GM19099 (cell line): ENCODE data around the gene FAM193A.

ENCODE experiments used
- POLR2A ChIP-seq: IDR thresholded peaks from 3 replicates; pipeline ENCODE4 v1.6.1; 2011; ENCODE audit warnings: low read depth; ENCODE audit not compliant: insufficient read length; ENCODE audit errors: extremely low read depth

FAM193A gene

DNA sequence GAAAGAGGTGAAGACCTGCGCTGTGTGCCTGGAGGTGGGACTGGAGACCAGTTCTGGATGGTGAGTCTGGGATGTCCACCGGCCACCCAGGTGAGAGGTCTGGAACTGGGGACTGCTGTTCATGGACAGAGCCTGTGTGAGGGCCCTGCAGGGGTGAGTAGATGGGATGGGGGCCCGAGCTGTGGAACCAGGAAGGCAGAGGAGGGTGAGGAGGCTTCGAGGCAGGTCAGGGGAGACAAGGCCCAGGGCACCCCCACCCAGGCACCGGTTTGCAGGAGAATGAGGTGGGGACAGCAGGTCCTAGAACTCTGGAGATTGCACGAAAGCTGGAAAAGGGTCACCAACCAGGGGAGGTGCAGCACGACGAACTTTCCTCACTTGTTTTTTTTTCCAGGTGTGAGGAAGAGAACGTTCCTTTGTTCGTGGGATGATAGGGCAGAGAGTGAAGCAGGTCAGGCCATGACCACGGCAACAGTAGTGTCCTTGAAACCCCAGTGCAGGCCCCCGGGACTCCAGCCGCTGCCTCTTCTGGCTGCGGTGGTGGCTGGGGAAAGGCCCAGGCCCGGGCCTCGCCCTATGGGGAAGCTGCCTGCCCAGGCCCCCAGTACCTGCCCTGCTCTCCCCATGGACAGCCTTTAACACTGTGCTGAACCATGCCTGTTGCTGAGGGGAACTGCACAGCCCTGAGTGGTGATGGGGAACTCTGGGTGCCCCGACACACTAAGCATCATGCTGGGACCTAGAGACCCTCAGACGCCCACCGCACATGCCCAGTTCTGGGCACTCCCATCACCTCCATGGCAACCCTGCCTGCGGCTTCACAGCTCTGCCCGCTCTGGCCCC is 196.8 kb downstream of the FAM193A start:
- no peak for TF ChIP-seq POLR2A

DNA sequence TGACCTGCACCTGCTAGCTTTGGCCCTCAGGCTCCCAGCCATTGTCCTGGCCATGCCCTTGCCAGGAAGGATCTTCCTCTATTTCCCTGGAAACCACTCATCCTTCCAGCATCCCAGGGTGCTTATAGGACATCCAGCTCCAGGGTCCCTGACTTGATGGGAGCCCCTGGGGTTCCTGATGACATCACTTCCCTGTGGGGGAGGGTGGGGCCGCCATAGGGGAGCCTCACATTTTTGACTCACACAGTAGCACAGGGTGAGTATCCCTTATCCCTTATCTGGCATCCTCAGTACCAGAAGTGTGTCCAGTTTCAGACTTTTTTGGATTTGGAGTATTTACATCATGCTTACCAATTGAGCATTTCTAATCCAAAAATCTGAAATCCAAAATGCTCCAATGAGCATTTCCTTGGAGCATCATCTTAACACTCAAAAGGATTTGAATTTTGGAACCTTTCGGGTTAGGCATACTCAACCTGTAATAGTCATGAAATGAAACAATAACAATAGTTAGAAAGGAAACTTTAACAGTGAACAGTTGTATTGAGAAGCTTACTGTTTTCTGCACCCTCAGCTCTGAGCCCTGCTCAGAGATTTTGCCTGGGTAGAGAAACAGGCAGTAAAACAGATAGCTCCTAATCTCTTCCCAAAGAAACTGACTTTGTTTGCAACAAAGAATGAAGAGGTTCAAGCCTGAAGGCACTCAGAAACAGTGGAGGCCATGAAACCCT is 197.6 kb downstream of the FAM193A start:
- TF ChIP-seq POLR2A = no peak

DNA sequence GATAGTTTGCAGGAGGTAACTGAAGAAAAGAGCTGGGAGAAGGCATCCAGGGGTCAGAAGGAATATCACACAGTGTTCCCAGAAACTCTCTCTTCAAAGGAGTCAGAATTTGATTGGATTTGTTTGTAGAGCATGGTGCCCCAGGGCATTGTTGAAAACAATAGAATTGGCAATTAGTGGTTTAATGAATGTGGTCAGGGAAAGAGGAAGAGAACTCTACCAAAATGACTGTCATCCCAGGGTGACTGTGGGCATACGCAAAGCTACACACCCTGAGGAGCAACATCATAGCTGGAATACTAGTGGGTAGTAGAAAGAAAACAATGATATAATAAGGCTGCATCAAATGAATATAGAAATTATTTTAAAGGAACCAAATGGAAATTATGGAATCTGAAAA is 198.2 kb downstream of the FAM193A start:
- TF ChIP-seq POLR2A = no peak

DNA sequence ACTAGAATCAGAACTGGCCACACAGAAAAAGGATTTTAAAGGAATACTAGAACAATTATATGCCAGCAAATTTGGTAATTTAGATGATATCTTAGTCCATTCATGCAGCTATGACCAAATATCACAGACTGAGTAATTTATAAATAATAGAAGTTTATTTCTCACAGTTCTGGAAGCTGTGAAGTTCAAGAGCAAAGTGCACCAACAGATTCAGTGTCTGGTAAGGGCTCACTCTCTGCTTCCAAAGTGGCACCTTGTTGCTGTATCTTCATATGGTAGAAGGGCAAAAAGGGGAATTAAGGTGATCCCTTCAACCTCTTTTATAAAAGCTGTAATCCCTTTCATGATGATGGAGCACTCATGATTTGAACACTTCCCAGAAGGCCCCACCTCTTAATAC is 199.4 kb downstream of the FAM193A start:
- no peak for TF ChIP-seq POLR2A

DNA sequence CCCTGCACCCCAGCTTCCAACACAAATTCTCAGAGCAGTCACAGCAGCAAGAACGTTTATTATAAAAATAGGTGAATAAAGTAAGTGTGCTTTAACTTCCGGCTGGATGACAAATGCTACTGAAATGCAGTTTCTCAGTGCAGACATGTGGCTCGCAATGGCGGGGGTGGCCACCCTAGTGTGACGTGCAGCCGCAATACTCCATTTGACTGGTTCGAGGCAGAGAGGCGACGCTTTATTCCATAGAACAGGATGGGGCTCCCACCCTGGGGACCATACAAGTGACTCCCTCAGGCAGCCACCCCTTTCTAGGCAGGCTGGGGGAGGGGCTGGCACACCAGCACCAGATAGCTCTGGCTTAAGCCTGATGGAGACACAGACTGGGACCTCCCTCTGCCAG is 205.2 kb downstream of the FAM193A start:
- TF ChIP-seq POLR2A = no peak

DNA sequence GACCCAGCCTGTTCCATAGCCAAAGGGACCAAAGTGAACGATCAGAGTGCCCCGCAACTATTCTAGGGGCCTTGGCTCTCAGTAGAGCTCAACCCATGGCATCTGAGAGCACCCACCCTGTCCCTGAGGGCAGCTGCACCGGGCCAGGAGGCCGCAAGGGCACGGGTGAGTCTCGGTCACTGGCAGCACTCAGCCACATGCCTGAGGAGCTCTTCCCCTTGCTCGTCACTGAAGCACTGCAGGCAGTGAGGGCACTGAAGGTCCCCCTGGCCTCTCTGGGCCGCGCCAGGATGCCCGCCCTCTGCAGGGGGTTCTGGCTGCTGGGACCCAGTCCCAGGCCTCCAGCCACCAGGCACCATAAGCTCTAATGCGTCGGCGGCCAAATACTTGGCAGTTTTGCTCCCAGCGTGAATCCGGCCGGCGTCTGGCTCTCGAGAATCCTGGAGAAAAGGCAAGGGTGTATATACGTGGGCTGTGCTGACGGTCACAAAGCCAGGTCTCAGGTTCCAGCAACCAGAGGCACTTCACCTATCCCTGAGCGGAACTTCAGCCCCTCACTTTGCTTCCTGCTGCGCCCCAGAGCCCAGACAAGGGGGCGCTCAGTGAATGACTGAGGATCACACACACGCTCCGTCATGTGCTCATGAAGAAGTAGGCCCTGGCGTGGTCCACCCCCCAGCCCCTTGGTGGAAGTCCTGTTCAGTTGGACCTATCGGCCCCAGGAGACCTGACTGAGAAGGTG is 205.8 kb downstream of the FAM193A start:
- no peak for TF ChIP-seq POLR2A

DNA sequence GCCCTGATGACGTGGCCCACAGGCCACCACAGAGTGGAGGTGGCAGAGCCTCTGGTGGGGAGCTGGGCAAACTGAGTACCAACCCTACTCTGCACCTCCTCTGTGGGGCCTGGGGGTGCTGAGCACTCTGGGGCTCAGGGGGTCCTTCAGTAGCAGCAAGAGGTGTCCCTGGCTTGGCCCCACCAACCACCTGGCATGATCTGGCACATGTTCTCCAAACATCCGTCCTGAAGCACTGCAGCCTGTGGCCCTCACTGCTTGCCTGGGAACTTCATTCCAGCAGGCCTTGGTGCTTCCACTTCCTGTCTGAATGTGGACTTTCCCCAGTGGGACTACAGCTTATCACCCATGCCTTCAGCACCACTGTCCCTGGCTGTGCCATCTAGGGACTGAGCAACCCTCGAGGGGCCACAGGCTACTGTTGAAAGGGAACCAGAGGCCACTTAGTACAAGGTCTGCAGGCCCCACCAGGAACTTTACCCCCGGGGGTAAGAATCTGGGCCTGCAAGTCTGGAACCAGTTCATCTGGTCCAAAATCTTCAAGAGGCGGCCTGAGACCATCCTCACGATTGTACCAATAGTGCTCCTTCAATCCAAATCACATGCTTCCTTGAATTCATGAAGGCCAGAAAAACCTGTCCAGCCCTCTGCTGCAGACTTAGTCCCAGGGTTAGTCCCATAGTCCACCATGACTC is 206.5 kb downstream of the FAM193A start:
- no peak for TF ChIP-seq POLR2A

DNA sequence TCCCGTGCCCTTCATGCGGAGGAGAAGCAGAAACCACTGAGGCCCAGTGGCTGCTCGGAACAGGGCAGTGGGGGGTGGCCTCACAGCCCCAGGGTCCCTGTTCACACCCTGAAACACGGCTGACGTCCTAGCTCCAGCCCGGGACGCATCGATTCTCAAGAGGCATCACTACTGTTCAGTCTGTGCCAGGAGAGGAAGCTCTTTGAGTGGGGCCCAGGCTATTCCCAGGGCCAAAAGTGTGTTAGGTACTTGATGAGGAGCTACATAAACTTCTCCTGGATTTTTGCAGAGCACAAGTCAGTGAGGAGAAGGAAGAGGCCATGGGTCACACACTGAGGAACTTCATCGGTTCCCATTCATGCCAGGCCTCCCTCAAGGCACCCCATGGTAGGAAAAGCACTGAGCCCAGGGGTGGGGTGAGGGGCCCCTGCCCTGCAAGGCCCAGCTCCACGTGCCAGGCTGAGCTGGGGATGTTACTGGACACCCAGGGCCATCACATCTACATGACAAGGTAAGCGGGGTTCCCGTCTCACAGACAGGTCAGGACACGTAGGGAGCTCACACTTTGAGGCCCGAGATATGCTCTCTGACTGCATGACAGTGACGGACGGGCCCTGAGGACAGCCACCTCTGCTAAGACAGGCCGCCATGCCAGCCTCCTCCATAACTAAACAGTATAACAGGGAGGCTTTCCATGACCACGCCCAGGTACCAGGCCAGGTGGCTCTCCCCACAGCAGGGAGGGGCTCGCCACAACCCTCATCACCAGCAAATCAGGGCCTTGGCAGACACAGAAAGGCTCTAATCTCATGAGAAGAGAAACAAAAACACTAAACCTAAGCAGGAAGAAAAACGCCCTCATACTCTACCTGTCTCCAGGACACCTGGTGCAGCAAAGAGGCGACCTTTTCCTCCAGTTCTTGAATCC is 207.3 kb downstream of the FAM193A start:
- TF ChIP-seq POLR2A = no peak

DNA sequence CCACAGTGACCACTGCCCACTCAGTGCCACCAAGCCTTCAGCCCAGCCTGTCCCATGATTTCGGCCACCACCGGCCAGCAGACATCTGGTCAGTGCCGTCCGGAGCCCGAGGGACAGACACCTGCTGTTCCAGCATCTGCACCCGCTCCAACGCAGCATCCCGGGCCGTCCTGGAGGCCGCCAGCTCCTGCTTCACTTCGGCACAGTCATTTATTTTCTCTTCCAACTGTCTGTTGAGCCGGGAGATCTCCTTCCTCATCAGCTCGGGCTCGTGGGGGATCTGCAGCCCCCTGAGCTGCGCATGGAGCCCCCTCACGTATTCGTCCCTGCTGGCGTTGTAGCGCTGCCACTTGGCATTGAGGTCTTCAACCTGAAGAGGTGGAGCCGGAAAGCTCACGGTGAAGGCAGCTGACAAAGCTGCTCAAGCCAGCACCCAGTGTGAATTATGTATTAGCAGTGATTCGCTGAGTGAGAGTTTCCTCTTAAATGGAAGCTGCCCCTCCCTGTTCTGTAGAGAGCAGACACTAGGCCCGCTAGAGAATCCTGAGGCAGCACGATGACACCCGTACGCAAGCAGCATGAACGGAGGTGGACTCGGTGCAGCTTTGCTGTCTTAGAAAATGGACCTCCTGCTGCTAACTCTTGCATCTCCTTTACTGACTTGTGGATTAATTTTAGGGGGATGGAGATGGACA is 208.3 kb downstream of the FAM193A start:
- no peak for TF ChIP-seq POLR2A

DNA sequence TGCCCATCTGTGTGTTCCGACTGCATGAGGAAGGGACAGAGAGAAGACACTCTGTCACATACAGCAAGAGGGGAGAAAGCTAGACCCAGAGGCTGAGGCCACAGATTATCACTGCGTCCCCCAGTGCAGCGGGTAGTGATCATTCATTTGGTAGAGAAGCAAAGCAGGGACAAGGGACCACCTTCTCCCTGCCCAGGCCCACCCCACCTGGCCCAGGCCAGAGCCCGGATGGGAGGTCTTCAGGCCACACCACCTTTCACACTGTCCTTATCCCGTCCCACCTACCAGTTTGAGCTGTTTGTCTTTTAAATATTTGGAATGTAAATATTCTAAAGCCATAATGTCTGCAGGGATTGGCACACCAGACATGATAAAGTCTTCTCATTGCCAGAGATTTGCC is 209.1 kb downstream of the FAM193A start:
- no peak for TF ChIP-seq POLR2A

DNA sequence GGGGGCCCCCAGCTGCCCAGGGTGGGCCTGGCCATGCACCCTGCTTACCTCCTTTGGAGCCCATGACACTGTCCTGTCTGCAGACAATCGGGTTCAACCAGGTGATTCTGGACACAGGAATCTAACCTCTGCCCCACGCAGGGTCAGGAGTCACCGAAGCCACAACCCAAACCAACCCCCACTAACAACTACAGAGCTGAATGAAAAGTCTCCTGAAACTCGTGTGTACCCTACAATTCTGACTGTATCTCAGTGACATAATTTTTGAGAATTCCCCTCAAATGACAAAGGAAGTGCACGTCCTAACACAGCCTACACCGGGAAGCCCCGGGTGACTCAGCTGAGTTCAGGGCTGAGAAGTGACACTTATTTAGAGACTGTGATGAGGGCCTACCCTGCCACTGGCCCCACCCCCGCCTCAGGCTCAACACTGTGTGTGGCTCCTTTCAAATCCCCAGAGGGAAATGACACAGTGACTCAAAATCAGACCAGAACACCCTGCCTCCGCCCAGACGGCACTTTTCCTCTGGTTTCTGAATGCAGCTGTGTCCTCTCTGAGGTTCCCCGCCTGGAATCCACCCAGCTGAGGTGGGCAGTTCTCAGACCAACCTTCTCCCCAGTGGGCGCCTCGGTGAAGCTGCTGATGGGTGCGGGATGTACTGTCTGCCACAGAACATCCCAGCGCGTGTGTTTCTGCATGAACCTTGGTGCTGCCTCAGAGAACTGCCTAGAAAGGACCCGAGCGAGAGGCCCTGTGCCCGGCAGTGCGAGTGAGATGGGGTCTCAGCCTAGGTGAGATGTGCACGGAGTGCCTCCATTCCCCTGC is 209.7 kb downstream of the FAM193A start:
- TF ChIP-seq POLR2A = peak; percentile 18

DNA sequence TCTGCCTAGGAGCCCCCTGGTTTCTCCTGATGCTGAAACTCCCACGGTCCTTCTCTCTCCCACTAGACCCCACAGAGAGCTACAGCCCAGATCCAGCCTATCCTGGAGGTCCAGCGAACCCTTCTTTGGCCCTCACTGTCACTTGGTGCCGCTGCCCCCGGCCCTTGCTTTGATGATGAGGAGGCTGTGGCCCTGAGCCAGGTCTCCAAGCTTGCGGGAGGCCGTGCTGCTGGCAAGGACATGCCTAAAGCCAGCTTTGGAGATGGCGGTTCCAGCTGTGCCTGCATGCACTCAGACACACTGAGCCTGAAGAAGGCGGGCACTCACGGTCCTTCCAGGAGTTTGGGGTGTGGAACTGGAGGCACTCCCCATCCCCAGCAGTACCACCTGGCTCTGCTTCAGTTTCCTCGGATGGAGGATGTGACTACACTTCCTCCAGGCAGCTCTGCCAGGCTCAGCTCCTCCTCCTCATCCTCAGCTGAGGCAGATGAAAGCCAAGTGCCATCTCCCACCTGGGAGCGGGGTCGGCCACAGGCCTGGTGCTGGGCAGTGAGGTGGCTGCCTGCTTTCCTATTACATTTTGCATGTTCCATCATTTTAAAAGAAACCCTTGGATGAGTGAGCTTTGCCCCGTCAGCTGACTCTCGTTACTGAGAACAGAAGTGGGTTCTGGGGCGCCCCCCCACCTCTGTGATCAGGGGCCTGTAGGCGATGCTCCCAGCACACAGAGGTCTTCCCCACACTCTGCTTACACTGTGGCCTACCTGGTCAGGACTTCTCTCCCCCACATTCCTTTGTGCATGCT is 210.6 kb downstream of the FAM193A start:
- peak; percentile 21 for TF ChIP-seq POLR2A
